Measurements from ENCODE around the gene WDR37.

WDR37 gene

GRCh38 chr10:1040133-1040532 lies 16.1 kb upstream of the WDR37 start:
- no peak overlapping the region for H3K9ac ChIP-seq (ENCODE audit: low read depth, low read length)
- H3K27ac ChIP-seq (ENCODE audit: low read depth, low read length): no peak overlapping the region
- H3K36me3 ChIP-seq (ENCODE audit: control insufficient read depth, insufficient read depth, low read length): peaks cover 56% of the 10 kb centered on the region

GRCh38 chr10:1041514-1041913 lies 14.7 kb upstream of the WDR37 start:
- H3K36me3 ChIP-seq (ENCODE audit: control insufficient read depth, insufficient read depth, low read length): peaks cover 66% of the 10 kb centered on the region
- H3K27me3 ChIP-seq (ENCODE audit: control insufficient read depth, insufficient read depth, low read length): no peaks in the 10 kb centered on the region
- no peak overlapping the region for H3K4me3 ChIP-seq (ENCODE audit: low read depth, low read length)
- no peaks in the 10 kb centered on the region for H3K9me3 ChIP-seq (ENCODE audit: control insufficient read depth, insufficient read depth, low read length)
- H3K9ac ChIP-seq (ENCODE audit: low read depth, low read length): no peak overlapping the region
- H3K27ac ChIP-seq (ENCODE audit: low read depth, low read length): no peak overlapping the region
- H3K4me1 ChIP-seq (ENCODE audit: control insufficient read depth, insufficient read depth, low read length): peaks cover 3% of the 10 kb centered on the region; the same call in 1 of the 2 replicates

More at GRCh38 chr10:1040133-1040532, 16.1 kb upstream of the WDR37 start:
- H3K27me3 ChIP-seq (ENCODE audit: control insufficient read depth, insufficient read depth, low read length): no peaks in the 10 kb centered on the region
- peaks cover 4% of the 10 kb centered on the region; the same call in 1 of the 2 replicates for H3K4me1 ChIP-seq (ENCODE audit: control insufficient read depth, insufficient read depth, low read length)
- no peaks in the 10 kb centered on the region for H3K9me3 ChIP-seq (ENCODE audit: control insufficient read depth, insufficient read depth, low read length)
- no peak overlapping the region for H3K4me3 ChIP-seq (ENCODE audit: low read depth, low read length)

GRCh38 chr10:1043532-1043995 lies 12.6 kb upstream of the WDR37 start:
- Histone ChIP-seq H3K27ac (ENCODE audit: low read depth, low read length) (no peak overlapping the region), H3K36me3 (ENCODE audit: control insufficient read depth, insufficient read depth, low read length) (peaks cover 65% of the 10 kb centered on the region), H3K9me3 (ENCODE audit: control insufficient read depth, insufficient read depth, low read length) (no peaks in the 10 kb centered on the region), H3K9ac (ENCODE audit: low read depth, low read length) (no peak overlapping the region), H3K27me3 (ENCODE audit: control insufficient read depth, insufficient read depth, low read length) (no peaks in the 10 kb centered on the region), H3K4me1 (ENCODE audit: control insufficient read depth, insufficient read depth, low read length) (peaks cover 3% of the 10 kb centered on the region; the same call in 1 of the 2 replicates), H3K4me3 (ENCODE audit: low read depth, low read length) (no peak overlapping the region)

GRCh38 chr10:1044146-1044545 lies 12.0 kb upstream of the WDR37 start:
- H3K4me1 ChIP-seq (ENCODE audit: control insufficient read depth, insufficient read depth, low read length): peaks cover 3% of the 10 kb centered on the region; the same call in 1 of the 2 replicates
- no peak overlapping the region for H3K9ac ChIP-seq (ENCODE audit: low read depth, low read length)
- no peaks in the 10 kb centered on the region for H3K27me3 ChIP-seq (ENCODE audit: control insufficient read depth, insufficient read depth, low read length)
- H3K4me3 ChIP-seq (ENCODE audit: low read depth, low read length): no peak overlapping the region
- H3K27ac ChIP-seq (ENCODE audit: low read depth, low read length): no peak overlapping the region
- no peaks in the 10 kb centered on the region for H3K9me3 ChIP-seq (ENCODE audit: control insufficient read depth, insufficient read depth, low read length)
- peaks cover 63% of the 10 kb centered on the region for H3K36me3 ChIP-seq (ENCODE audit: control insufficient read depth, insufficient read depth, low read length)

GRCh38 chr10:1044964-1045363 lies 11.2 kb upstream of the WDR37 start:
- H3K27me3 ChIP-seq (ENCODE audit: control insufficient read depth, insufficient read depth, low read length): no peaks in the 10 kb centered on the region
- no peak overlapping the region for H3K4me3 ChIP-seq (ENCODE audit: low read depth, low read length)
- peaks cover 55% of the 10 kb centered on the region for H3K36me3 ChIP-seq (ENCODE audit: control insufficient read depth, insufficient read depth, low read length)
- H3K27ac ChIP-seq (ENCODE audit: low read depth, low read length): no peak overlapping the region
- H3K4me1 ChIP-seq (ENCODE audit: control insufficient read depth, insufficient read depth, low read length): peaks cover 3% of the 10 kb centered on the region; the same call in 1 of the 2 replicates
- no peak overlapping the region for H3K9ac ChIP-seq (ENCODE audit: low read depth, low read length)
- no peaks in the 10 kb centered on the region for H3K9me3 ChIP-seq (ENCODE audit: control insufficient read depth, insufficient read depth, low read length)

GRCh38 chr10:1045415-1045814 lies 10.8 kb upstream of the WDR37 start:
- Histone ChIP-seq H3K27me3 (ENCODE audit: control insufficient read depth, insufficient read depth, low read length) (no peaks in the 10 kb centered on the region), H3K9me3 (ENCODE audit: control insufficient read depth, insufficient read depth, low read length) (no peaks in the 10 kb centered on the region), H3K36me3 (ENCODE audit: control insufficient read depth, insufficient read depth, low read length) (peaks cover 51% of the 10 kb centered on the region), H3K27ac (ENCODE audit: low read depth, low read length) (no peak overlapping the region), H3K4me1 (ENCODE audit: control insufficient read depth, insufficient read depth, low read length) (peaks cover 5% of the 10 kb centered on the region; the same call in 1 of the 2 replicates), H3K9ac (ENCODE audit: low read depth, low read length) (no peak overlapping the region), H3K4me3 (ENCODE audit: low read depth, low read length) (no peak overlapping the region)

GRCh38 chr10:1047937-1048336 lies 8.2 kb upstream of the WDR37 start:
- Histone ChIP-seq H3K4me3 (ENCODE audit: low read depth, low read length) (peak overlapping the region; percentile 88), H3K9ac (ENCODE audit: low read depth, low read length) (peak overlapping the region; percentile 95), H3K36me3 (ENCODE audit: control insufficient read depth, insufficient read depth, low read length) (peaks cover 48% of the 10 kb centered on the region), H3K9me3 (ENCODE audit: control insufficient read depth, insufficient read depth, low read length) (no peaks in the 10 kb centered on the region), H3K27me3 (ENCODE audit: control insufficient read depth, insufficient read depth, low read length) (no peaks in the 10 kb centered on the region), H3K4me1 (ENCODE audit: control insufficient read depth, insufficient read depth, low read length) (peaks cover 11% of the 10 kb centered on the region; the same call in 1 of the 2 replicates), H3K27ac (ENCODE audit: low read depth, low read length) (peak overlapping the region; percentile 100)

GRCh38 chr10:1048349-1048731 lies 7.8 kb upstream of the WDR37 start:
- H3K27ac ChIP-seq (ENCODE audit: low read depth, low read length): peak overlapping the region; percentile 100

GRCh38 chr10:1048732-1049424 lies 7.3 kb upstream of the WDR37 start, which contains the start of gene IDI1:
Gene IDI1 (minus strand): TSS chr10:1049119. CDS start chr10:1049003, 116 bp downstream.
- H3K4me1 ChIP-seq (ENCODE audit: control insufficient read depth, insufficient read depth, low read length): peaks cover 11% of the 10 kb centered on the region; the same call in 1 of the 2 replicates
- peak within 1 kb of the TSS; percentile 95 for H3K9ac ChIP-seq (ENCODE audit: low read depth, low read length)
- H3K27ac ChIP-seq (ENCODE audit: low read depth, low read length): peak within 1 kb of the TSS; percentile 100
- H3K36me3 ChIP-seq (ENCODE audit: control insufficient read depth, insufficient read depth, low read length): peaks cover 48% of the 10 kb centered on the region
- H3K27me3 ChIP-seq (ENCODE audit: control insufficient read depth, insufficient read depth, low read length): no peaks in the 10 kb centered on the region
- H3K4me3 ChIP-seq (ENCODE audit: low read depth, low read length): peak within 1 kb of the TSS; percentile 88
- no peaks in the 10 kb centered on the region for H3K9me3 ChIP-seq (ENCODE audit: control insufficient read depth, insufficient read depth, low read length)

More at GRCh38 chr10:1048349-1048731, 7.8 kb upstream of the WDR37 start:
- Histone ChIP-seq H3K27me3 (ENCODE audit: control insufficient read depth, insufficient read depth, low read length) (no peaks in the 10 kb centered on the region), H3K4me1 (ENCODE audit: control insufficient read depth, insufficient read depth, low read length) (peaks cover 11% of the 10 kb centered on the region; the same call in 1 of the 2 replicates), H3K9ac (ENCODE audit: low read depth, low read length) (peak overlapping the region; percentile 95), H3K9me3 (ENCODE audit: control insufficient read depth, insufficient read depth, low read length) (no peaks in the 10 kb centered on the region), H3K36me3 (ENCODE audit: control insufficient read depth, insufficient read depth, low read length) (peaks cover 48% of the 10 kb centered on the region), H3K4me3 (ENCODE audit: low read depth, low read length) (peak overlapping the region; percentile 88)

GRCh38 chr10:1049425-1049958 lies 6.7 kb upstream of the WDR37 start:
- H3K9me3 ChIP-seq (ENCODE audit: control insufficient read depth, insufficient read depth, low read length): no peaks in the 10 kb centered on the region
- peak overlapping the region; percentile 100 for H3K27ac ChIP-seq (ENCODE audit: low read depth, low read length)
- peaks cover 52% of the 10 kb centered on the region for H3K36me3 ChIP-seq (ENCODE audit: control insufficient read depth, insufficient read depth, low read length)
- no peaks in the 10 kb centered on the region for H3K27me3 ChIP-seq (ENCODE audit: control insufficient read depth, insufficient read depth, low read length)
- peak overlapping the region; percentile 95 for H3K9ac ChIP-seq (ENCODE audit: low read depth, low read length)
- peaks cover 11% of the 10 kb centered on the region; the same call in 1 of the 2 replicates for H3K4me1 ChIP-seq (ENCODE audit: control insufficient read depth, insufficient read depth, low read length)
- H3K4me3 ChIP-seq (ENCODE audit: low read depth, low read length): peak overlapping the region; percentile 88

- H3K4me1 ChIP-seq (ENCODE audit: control insufficient read depth, insufficient read depth, low read length): peaks cover 17% of the 10 kb centered on the region
- peak overlapping the region; percentile 100 for H3K27ac ChIP-seq (ENCODE audit: low read depth, low read length)
- H3K9ac ChIP-seq (ENCODE audit: low read depth, low read length): peak overlapping the region; percentile 95
- H3K9me3 ChIP-seq (ENCODE audit: control insufficient read depth, insufficient read depth, low read length): no peaks in the 10 kb centered on the region
- peaks cover 55% of the 10 kb centered on the region for H3K36me3 ChIP-seq (ENCODE audit: control insufficient read depth, insufficient read depth, low read length)
- H3K4me3 ChIP-seq (ENCODE audit: low read depth, low read length): peak overlapping the region; percentile 88
- no peaks in the 10 kb centered on the region for H3K27me3 ChIP-seq (ENCODE audit: control insufficient read depth, insufficient read depth, low read length)
Measured at GRCh38 chr10:1050145-1050544, 6.0 kb upstream of the WDR37 start.
